Aorta (tissue), 5 donors: ENCODE measurements around the gene PTPN1. TPM values are rescaled to one million over a fixed set of nuclear protein-coding genes. Genes with fewer than 3 reads are reported as not detected.
"Not testable (repeated sequence)": the region's sequence is repeated elsewhere in the genome, so short reads cannot be mapped to it uniquely, and the experiment has no call there.

Experiments used
- ATAC-seq: fragments of 200-7000 bp; cut with Tn5 transposase; one replicate; pipeline ENCODE4 v1.9.1; 2022; ENCODE audit warnings: moderate library complexity; ENCODE audit not compliant: low FRiP score
- DNase-seq, 2 donors: peaks; one replicate each; pipeline ENCODE4 v3.0.0-alpha.2; 2020
- H3K27ac ChIP-seq, 2 donors: one replicate each; pipeline ENCODE4 v1.5.1; 2013; ENCODE audit warnings: low read length in 2 of 2, mild to moderate bottlenecking in 2 of 2, moderate library complexity in 2 of 2, control low read depth in 1 of 2, inconsistent platforms in 1 of 2, low read depth in 1 of 2
- H3K27me3 ChIP-seq, 2 donors: one replicate each; pipeline ENCODE4 v1.6.1; 2013; ENCODE audit warnings: control low read depth in 1 of 2, low read length in 1 of 2, mild to moderate bottlenecking in 1 of 2, moderate library complexity in 1 of 2; ENCODE audit not compliant: insufficient read depth in 2 of 2, control insufficient read depth in 1 of 2
- H3K36me3 ChIP-seq, 2 donors: one replicate each; pipeline ENCODE4 v1.6.1; 2013; ENCODE audit warnings: control low read depth in 1 of 2, low read length in 1 of 2, mild to moderate bottlenecking in 1 of 2; ENCODE audit not compliant: insufficient read depth in 2 of 2, control insufficient read depth in 1 of 2
- H3K4me1 ChIP-seq, 2 donors: one replicate each; pipeline ENCODE4 v1.6.1; 2013; ENCODE audit warnings: low read length in 2 of 2, control low read depth in 1 of 2, mild to moderate bottlenecking in 1 of 2, moderate library complexity in 1 of 2; ENCODE audit not compliant: insufficient read depth in 2 of 2, control insufficient read depth in 1 of 2
- H3K4me3 ChIP-seq, 2 donors: one replicate each; pipeline ENCODE4 v1.5.1; 2013; ENCODE audit warnings: low read length in 2 of 2, control low read depth in 1 of 2, mild to moderate bottlenecking in 1 of 2
- H3K9me3 ChIP-seq: one replicate; pipeline ENCODE4 v1.6.1; 2013; ENCODE audit warnings: mild to moderate bottlenecking, low read length; ENCODE audit not compliant: control insufficient read depth
- WGBS, 2 donors: extraction: QIAGEN DNeasy Blood & Tissue Kit; methylation state at CpG; one replicate each; pipeline ENCODE4 v1.1.7; 2013; 5-methylcytosine and 5-hydroxymethylcytosine counted together
- intact Hi-C, 2 donors: fragments of 100-400 bp; cut with DNase I; formaldehyde crosslinking; loops; one replicate each; pipeline versions ENCODE4 v1.14.2 to v1.15.0; 2022
- polyA plus RNA-seq, 2 donors: library from polyadenylated mRNA; stranded (reverse); fragments of 200-250 nt; gene quantifications; one replicate each; pipeline ENCODE4 v1.2.3, GENCODE V29; 2013
- total RNA-seq, 2 donors: library from RNA; stranded (reverse); fragmentation: NEBNext Ultra II Directional; extraction: Animal tissue kit (Norgen Biotek cat#: 25700); gene quantifications; one replicate each; pipeline ENCODE4 v1.2.1, GENCODE V29; 2021
- donor health status: healthy with polysubstance abuse.
- donor health status: Bipolar disorder and iron deficiency.
- donor health status: DM: no; HTN: no; CAD: no.
- donor health status: DM: no; HTN: no; CAD: no.
- donor health status: DM: yes; HTN: yes; CAD: no.

The PTPN1 gene
- total and polyA plus RNA-seq, 4 donors, result 17.7 to 51.6 (median 25.5) TPM

DNA sequence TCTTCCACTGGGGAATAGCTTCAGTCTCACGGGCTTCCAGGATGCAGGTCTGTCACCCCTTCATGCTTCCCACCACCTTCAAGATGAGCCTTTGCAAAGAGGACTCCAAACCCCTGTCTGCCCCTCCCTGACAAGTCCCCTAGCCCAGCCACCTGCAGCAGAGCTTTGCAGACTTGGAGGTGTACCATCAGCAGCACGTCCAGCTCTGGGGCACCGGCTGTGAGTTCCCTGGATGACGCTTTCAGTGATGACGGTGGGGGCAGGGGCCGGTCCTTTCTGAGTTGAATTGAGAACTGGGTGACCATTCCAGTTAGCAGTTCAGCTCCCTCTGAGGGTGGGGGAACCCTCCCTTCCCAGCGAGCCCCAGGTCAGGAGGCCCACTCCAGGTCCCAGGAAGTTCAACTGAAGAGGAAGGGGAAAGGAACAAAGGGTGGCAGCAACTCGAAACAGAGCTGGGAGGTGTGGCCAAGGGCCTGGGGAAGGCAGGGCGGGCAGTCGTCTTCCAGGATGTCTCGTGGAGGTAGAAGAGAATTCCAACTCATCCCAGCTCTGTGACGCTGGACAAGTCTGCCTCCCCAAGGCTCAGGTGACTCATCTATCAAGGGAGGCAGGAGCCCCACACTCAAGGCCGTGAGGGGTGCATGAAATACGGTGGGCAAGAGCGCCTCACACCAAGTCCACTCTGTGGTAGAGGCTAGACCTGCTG is 86.0 kb downstream of the PTPN1 start:
- Histone ChIP-seq H3K36me3 (no peaks in the 10 kb centered on the region), H3K4me3 (no peak overlapping the region), H3K9me3 (no peaks in the 10 kb centered on the region), H3K4me1 (no peaks in the 10 kb centered on the region), H3K27ac (no peak overlapping the region), H3K27me3 (no peaks in the 10 kb centered on the region)
- DNase-seq, result no peak
- no peak for ATAC-seq
- 26 to 27% methylated on average over 14 to 15 of the region's 15 CpGs for WGBS, 2 donors
- intact Hi-C loops, result no loop called here

DNA sequence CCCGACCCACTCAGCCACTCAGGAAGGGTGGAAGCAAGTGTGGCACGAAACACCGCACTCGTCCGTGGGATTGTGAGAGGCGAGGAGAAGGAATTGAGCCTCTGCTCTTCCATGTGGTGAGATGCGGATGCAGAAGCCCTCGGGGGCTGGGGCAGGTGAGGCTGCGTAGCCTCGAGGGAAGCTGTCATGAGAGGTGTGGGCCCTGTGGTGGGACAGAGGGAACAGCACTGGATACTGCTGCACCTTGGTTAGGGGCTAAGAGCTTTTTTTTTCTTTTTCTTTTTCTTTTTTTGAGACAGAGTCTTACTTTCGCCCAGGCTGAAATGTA is 86.5 kb downstream of the PTPN1 start:
- WGBS, 2 donors, result 78 to 84% methylated on average over 11 of the region's 11 CpGs
- intact Hi-C loops, result no loop called here
- ATAC-seq, result no peak

DNA sequence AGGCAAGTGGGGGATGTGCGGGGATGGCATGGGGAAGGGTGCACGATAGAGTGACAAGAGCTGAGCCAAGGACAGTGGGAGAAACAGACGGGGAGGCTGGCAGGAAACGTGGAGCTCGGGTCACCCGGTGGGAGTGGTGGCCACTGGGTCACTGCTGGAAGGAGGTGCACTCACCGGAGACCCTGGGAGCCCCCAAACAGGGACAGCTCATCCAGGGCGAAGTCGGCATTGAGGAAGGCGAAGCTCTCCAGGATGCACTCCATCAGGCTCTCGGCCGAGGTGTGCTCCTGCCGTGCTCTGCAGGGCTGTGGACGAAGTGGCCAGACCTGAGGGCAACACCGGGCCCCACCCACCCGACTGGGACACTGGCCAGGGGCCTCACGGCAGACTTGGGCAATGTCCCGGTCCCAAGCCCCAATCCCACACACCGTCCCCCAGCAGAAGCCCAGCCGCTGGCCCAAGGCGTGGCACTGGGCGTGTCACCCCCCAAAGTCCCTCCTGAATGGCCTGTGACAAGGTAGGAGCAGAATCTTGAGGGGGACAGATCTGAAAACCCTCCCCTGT is 87.3 kb downstream of the PTPN1 start:
- Histone ChIP-seq H3K4me3 (no peak overlapping the region), H3K27ac (no peak overlapping the region), H3K9me3 (no peaks in the 10 kb centered on the region), H3K36me3 (no peaks in the 10 kb centered on the region), H3K4me1 (no peaks in the 10 kb centered on the region), H3K27me3 (no peaks in the 10 kb centered on the region)
- intact Hi-C loops, result no loop called here
- no peak for DNase-seq
- WGBS, 2 donors, result 79 to 85% methylated on average over 22 of the region's 22 CpGs
- ATAC-seq, result no peak

More for the DNA sequence above, 86.5 kb downstream of the PTPN1 start:
- Histone ChIP-seq H3K36me3 (no peaks in the 10 kb centered on the region), H3K4me3 (no peak overlapping the region), H3K27me3 (no peaks in the 10 kb centered on the region), H3K9me3 (no peaks in the 10 kb centered on the region), H3K4me1 (no peaks in the 10 kb centered on the region), H3K27ac (no peak overlapping the region)
- no peak for DNase-seq

DNA sequence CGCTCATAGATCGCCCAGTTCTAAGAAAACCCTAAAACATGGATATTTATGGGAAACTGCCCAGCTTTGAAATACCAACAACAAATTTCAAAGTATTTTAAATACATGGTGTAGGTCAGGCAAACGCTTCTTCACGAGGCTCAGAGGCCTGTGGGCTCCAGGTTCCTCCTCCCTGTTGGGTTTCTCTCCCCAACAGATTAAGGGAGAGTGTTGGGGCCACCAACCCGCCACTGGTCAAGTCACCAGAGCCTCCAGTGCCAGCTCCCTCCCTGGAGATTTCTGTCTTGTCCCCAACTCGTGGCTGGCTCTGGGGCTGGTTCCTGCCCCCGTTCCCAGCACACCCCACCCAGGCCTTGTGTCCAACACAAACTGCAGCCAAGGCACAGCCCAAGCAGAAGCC is 87.9 kb downstream of the PTPN1 start:
- Histone ChIP-seq H3K9me3 (no peaks in the 10 kb centered on the region), H3K27ac (no peak overlapping the region), H3K36me3 (no peaks in the 10 kb centered on the region), H3K27me3 (no peaks in the 10 kb centered on the region), H3K4me1 (no peaks in the 10 kb centered on the region), H3K4me3 (no peak overlapping the region)
- no peak for DNase-seq
- intact Hi-C loops, result no loop called here
- 71 to 74% methylated on average over 7 of the region's 7 CpGs for WGBS, 2 donors
- no peak for ATAC-seq

DNA sequence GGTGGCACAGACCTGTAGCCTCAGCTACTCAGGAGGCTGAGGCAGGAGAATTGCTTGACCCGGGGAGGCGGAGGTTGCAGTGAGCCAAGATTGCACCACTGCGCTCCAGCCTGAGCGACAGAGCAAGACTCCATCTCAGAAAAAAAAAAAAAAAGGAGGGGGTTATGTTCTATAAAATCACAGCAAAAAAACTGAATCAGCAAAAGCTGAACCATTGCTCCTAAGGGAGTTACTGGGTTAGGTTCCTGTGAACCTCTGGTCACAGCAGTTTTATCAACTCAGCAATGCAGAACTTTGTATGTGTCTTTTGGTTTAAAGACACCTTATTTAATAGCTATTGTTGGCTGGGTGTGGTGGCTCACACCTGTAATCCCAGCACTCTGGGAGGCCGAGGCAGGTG is 88.6 kb downstream of the PTPN1 start:
- H3K27ac ChIP-seq, H3K36me3 ChIP-seq, intact Hi-C loops, H3K4me1 ChIP-seq, H3K4me3 ChIP-seq, ATAC-seq, DNase-seq, H3K27me3 ChIP-seq, H3K9me3 ChIP-seq: not testable (repeated sequence)
- 95 to 98% methylated on average over 5 of the region's 5 CpGs for WGBS, 2 donors

DNA sequence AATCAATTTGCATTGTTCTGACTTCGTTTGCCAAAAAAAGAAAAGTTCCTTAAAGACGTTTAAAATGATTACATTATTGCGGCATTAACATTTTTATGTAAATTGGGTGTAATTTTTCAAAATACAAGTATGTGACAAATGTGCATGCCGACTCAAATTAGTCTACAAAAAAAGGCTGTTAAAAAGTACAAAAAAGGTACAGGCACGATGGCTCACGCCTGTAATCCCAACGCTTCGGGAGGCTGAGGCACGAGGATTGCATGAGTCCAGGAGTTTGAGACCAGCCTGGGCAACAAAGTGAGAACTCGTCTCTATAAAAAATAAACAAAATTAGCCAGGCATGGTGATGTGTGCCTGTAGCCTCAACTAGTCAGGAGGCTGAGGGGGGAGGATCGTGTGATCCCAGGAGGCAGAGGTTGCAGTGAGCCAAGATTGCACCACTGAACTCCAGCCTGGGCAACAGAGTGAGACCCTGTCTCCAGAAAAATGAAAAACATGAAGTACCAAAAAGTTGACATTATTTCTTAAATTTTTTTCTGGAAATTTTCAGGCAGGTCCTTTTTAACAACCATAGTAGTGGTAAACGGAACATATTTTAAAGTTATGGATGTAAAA is 90.2 kb downstream of the PTPN1 start:
- DNase-seq (no peak), ATAC-seq (no peak)
- Histone ChIP-seq H3K9me3 (no peaks in the 10 kb centered on the region), H3K36me3 (no peaks in the 10 kb centered on the region), H3K4me3 (no peak overlapping the region), H3K4me1 (no peaks in the 10 kb centered on the region), H3K27ac (no peak overlapping the region), H3K27me3 (no peaks in the 10 kb centered on the region)
- intact Hi-C loops, result no loop called here
- WGBS, 2 donors, result 75 to 77% methylated on average over 12 of the region's 12 CpGs

DNA sequence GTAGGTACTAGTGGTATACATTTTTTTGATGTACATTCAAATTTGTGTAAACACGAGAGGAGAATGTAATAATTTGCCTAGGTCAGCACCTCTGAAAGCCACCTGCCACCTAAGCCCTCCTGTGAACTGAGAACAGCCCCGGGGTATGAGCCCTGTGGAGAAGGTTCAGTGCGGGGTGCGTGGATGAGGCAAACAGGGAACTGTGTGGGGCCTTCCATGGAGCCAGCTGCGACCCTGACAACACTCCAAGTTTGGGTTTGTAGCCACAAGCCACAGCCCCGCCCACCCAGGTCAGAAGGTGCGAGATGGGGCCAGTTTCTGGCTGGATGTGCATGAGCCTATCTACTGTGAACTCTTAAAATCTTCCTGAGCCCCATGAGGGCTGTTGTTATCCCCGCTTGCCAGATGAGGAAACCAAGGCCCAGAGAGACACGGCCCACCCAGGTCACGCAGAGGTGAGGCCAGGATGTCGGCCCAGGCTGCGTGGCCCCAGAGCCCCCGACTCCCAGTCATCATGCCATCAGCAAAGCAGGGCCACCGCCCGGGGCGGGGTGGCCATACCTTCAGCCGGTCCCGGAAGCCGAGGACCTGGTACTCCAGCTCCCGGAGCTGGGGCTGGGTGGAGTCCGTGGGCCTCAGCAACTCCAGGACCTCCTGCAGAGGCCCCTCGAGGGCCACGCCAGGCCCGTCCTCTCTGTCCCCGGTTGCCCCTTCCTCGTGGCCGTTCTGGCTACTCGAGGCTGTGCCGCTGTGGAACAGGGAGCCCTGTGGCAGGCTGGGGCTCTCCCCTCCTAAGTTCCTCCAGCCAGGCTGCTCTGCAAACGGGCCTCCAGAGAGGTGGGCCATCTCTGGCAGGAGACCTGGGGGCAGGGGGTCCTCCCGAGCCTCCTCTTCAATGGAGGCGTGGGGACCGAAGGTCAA is 91.6 kb downstream of the PTPN1 start:
- WGBS, 2 donors, result 91% methylated on average over 33 of the region's 33 CpGs
- no peak for ATAC-seq
- no peak overlapping the region for H3K27ac ChIP-seq
- H3K4me3 ChIP-seq, result no peak overlapping the region
- no peaks in the 10 kb centered on the region for H3K36me3 ChIP-seq
- H3K9me3 ChIP-seq, result no peaks in the 10 kb centered on the region
- intact Hi-C loops, result no loop called here
- H3K4me1 ChIP-seq, result no peaks in the 10 kb centered on the region
- DNase-seq, result no peak
- no peaks in the 10 kb centered on the region for H3K27me3 ChIP-seq

DNA sequence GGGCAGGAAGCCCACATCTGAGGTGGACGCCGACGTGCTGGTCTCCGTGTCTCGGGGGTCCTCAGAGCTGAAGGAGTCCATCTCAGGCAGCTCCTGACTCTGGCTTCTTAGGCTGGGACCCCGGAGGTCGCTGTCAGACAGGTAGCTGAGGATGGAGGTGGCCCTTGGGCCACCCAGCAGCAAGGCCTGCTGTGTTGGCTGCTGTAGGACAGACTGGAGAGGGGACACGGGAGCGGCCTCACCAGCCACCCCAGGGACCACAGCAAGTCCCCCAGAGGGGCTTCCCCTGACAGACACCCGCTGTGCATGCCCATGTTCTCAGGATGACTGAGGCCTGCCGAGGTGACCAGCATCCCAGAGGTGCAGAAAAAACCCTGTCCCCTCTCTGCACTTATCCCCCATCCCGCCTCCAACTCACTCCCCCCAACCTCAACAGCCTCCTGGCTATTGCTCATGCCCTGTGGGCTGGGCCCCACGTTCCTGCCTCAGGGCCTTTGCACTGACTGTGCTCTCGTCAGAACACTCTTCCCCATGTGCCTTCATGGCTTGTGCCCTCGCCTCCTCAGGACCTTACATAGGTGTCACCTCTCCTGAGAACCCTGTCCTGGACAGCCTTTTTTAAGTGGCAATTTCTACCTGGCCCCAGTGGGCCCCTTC is 92.4 kb downstream of the PTPN1 start:
- 93 to 94% methylated on average over 15 of the region's 15 CpGs for WGBS, 2 donors
- no peak overlapping the region for H3K27ac ChIP-seq
- DNase-seq (no peak), ATAC-seq (no peak)
- no peaks in the 10 kb centered on the region for H3K27me3 ChIP-seq
- intact Hi-C loops, result no loop called here
- no peak overlapping the region for H3K4me3 ChIP-seq
- H3K9me3 ChIP-seq, result no peaks in the 10 kb centered on the region
- H3K4me1 ChIP-seq, result no peaks in the 10 kb centered on the region
- no peaks in the 10 kb centered on the region for H3K36me3 ChIP-seq
